Uterus (tissue), 4 donors: ENCODE measurements around the gene PRKD1. TPM values are rescaled to one million over a fixed set of nuclear protein-coding genes. Genes with fewer than 3 reads are reported as not detected.

Experiments used
- DNase-seq, 2 donors: peaks; one replicate each; pipeline ENCODE4 v3.0.0-alpha.2; 2019 to 2020
- H3K27ac ChIP-seq, 2 donors: fragments of 200-600 bp; sonication (generic); 1 replicate in 1 of 2; 2 replicates in 1 of 2; pipeline ENCODE4 v1.5.1; 2016 to 2018
- H3K27me3 ChIP-seq, 2 donors: fragments of 200-600 bp; sonication (generic); one replicate each; pipeline ENCODE4 v1.5.1; 2018 to 2019; ENCODE audit warnings: control low read depth in 1 of 2
- H3K36me3 ChIP-seq, 2 donors: fragments of 200-600 bp; sonication (generic); one replicate each; pipeline ENCODE4 v1.5.1; 2019; ENCODE audit warnings: control low read depth in 1 of 2
- H3K4me1 ChIP-seq, 2 donors: fragments of 200-600 bp; sonication (generic); one replicate each; pipeline ENCODE4 v1.5.1; 2018 to 2019; ENCODE audit warnings: control low read depth in 1 of 2
- H3K4me3 ChIP-seq, 2 donors: fragments of 200-600 bp; sonication (generic); 1 replicate in 1 of 2; 2 replicates in 1 of 2; pipeline ENCODE4 v1.5.1; 2018 to 2019; ENCODE audit warnings: mild to moderate bottlenecking in 1 of 2
- H3K9me3 ChIP-seq, 2 donors: fragments of 200-600 bp; sonication (generic); one replicate each; pipeline ENCODE4 v1.5.1; 2019; ENCODE audit warnings: control low read depth in 1 of 2
- CTCF ChIP-seq, 4 experiments: fragments of 200-600 bp in 2 of 4; fragments of 450-650 bp in 2 of 4; sonication (generic) in 2 of 4; IDR thresholded peaks; one replicate each; pipeline ENCODE4 v1.5.1; 2016 to 2019; ENCODE audit warnings: antibody characterized with exemption in 4 of 4, mild to moderate bottlenecking in 2 of 4, moderate library complexity in 1 of 4
- POLR2A ChIP-seq, 2 donors: fragments of 450-650 bp; IDR thresholded peaks; one replicate each; pipeline ENCODE4 v1.6.1; 2016; ENCODE audit warnings: antibody characterized with exemption in 2 of 2, mild to moderate bottlenecking in 1 of 2, moderate library complexity in 1 of 2
- intact Hi-C: fragments of 100-400 bp; cut with DNase I; formaldehyde crosslinking; loops from one replicate; pipeline ENCODE4 v1.15.1; 2023; ENCODE audit warnings: low total_unique reads
- total RNA-seq, 4 donors: library from RNA; depleted of rRNA in 3 of 4; stranded (reverse); fragments of >200 nt in 3 of 4; gene quantifications; one replicate each; pipeline versions ENCODE4 v1.1.0 to v1.2.4, GENCODE V29; 2014 to 2023
- donor health status: DM: yes; HTN: yes; CAD: no.

The PRKD1 gene
- total RNA-seq, 4 donors from 2014 or later, result 6.4 to 47.9 (median 31.5) TPM

GRCh38 chr14:29755311-29756018 lies 172.2 kb downstream of the PRKD1 start:
- intact Hi-C loops, result no loop called here
- Histone ChIP-seq H3K4me1 (no peaks in the 10 kb centered on the region), H3K4me3 (no peak overlapping the region), H3K9me3 (no peaks in the 10 kb centered on the region), H3K27ac (no peak overlapping the region), H3K36me3 (no peaks in the 10 kb centered on the region), H3K27me3 (no peaks in the 10 kb centered on the region)
- TF ChIP-seq CTCF (IDR thresholded peaks at IDR 0.05), result no peak
- no peak for TF ChIP-seq POLR2A (IDR thresholded peaks at IDR 0.05)
- DNase-seq, result no peak

GRCh38 chr14:29754134-29754533 lies 173.5 kb downstream of the PRKD1 start:
- no peaks in the 10 kb centered on the region for H3K27me3 ChIP-seq
- TF ChIP-seq POLR2A (IDR thresholded peaks at IDR 0.05) (no peak), CTCF (IDR thresholded peaks at IDR 0.05) (no peak)
- intact Hi-C loops, result no loop called here
- H3K27ac ChIP-seq, result no peak overlapping the region
- H3K36me3 ChIP-seq, result no peaks in the 10 kb centered on the region
- DNase-seq, result no peak
- no peaks in the 10 kb centered on the region for H3K9me3 ChIP-seq
- H3K4me1 ChIP-seq, result no peaks in the 10 kb centered on the region
- no peak overlapping the region for H3K4me3 ChIP-seq

- Histone ChIP-seq H3K36me3 (no peaks in the 10 kb centered on the region), H3K9me3 (no peaks in the 10 kb centered on the region), H3K27ac (no peak overlapping the region), H3K4me3 (no peak overlapping the region), H3K4me1 (no peaks in the 10 kb centered on the region), H3K27me3 (no peaks in the 10 kb centered on the region)
- TF ChIP-seq CTCF (IDR thresholded peaks at IDR 0.05) (no peak), POLR2A (IDR thresholded peaks at IDR 0.05) (no peak)
- intact Hi-C loops, result no loop called here
- no peak for DNase-seq
Measured at GRCh38 chr14:29752221-29752923, 175.3 kb downstream of the PRKD1 start.

GRCh38 chr14:29749829-29750228 lies 177.8 kb downstream of the PRKD1 start:
- intact Hi-C loops, result no loop called here
- H3K27ac ChIP-seq, result no peak overlapping the region
- DNase-seq, result no peak
- H3K27me3 ChIP-seq, result no peaks in the 10 kb centered on the region
- no peaks in the 10 kb centered on the region for H3K4me1 ChIP-seq
- no peaks in the 10 kb centered on the region for H3K36me3 ChIP-seq
- H3K4me3 ChIP-seq, result no peak overlapping the region
- TF ChIP-seq CTCF (IDR thresholded peaks at IDR 0.05) (no peak), POLR2A (IDR thresholded peaks at IDR 0.05) (no peak)
- H3K9me3 ChIP-seq, result no peaks in the 10 kb centered on the region

- H3K9me3 ChIP-seq, result no peaks in the 10 kb centered on the region
- intact Hi-C loops, result no loop called here
- no peak overlapping the region for H3K4me3 ChIP-seq
- H3K27ac ChIP-seq, result no peak overlapping the region
- no peak for DNase-seq
- no peaks in the 10 kb centered on the region for H3K4me1 ChIP-seq
- no peaks in the 10 kb centered on the region for H3K27me3 ChIP-seq
- TF ChIP-seq POLR2A (IDR thresholded peaks at IDR 0.05) (no peak), CTCF (IDR thresholded peaks at IDR 0.05) (no peak)
- no peaks in the 10 kb centered on the region for H3K36me3 ChIP-seq
Measured at GRCh38 chr14:29749327-29749726, 178.3 kb downstream of the PRKD1 start.
